Measurements from ENCODE around the gene LY86.
"Not testable (repeated sequence)": the region's sequence is repeated elsewhere in the genome, so short reads cannot be mapped to it uniquely, and the experiment has no call there.

LY86 gene

GRCh38 chr6:6655805-6656251, 67.3 kb downstream of the LY86 start:
- no peak for DNase-seq

- DNase-seq, result no peak
These were observed 67.8 kb downstream of the LY86 start for GRCh38 chr6:6656287-6656686.

- no peak for DNase-seq
These were observed 68.7 kb downstream of the LY86 start for GRCh38 chr6:6657085-6657819.

GRCh38 chr6:6657820-6658217, 69.3 kb downstream of the LY86 start:
- no peak for DNase-seq

GRCh38 chr6:6659600-6660327, 71.2 kb downstream of the LY86 start:
- no peak for DNase-seq

GRCh38 chr6:6660339-6661045, 72.0 kb downstream of the LY86 start:
- DNase-seq, result no peak

- no peak for DNase-seq
These were observed 72.7 kb downstream of the LY86 start for GRCh38 chr6:6661191-6661590.

- DNase-seq, result no peak
These were observed 73.2 kb downstream of the LY86 start for GRCh38 chr6:6661684-6662083.

- DNase-seq, result no peak
These were observed 75.1 kb downstream of the LY86 start for GRCh38 chr6:6663421-6664135.

GRCh38 chr6:6665555-6666243, 77.2 kb downstream of the LY86 start:
- DNase-seq, result no peak

- DNase-seq, result not testable (repeated sequence)
These were observed 81.6 kb downstream of the LY86 start for GRCh38 chr6:6670150-6670549.

- no peak for DNase-seq
These were observed 86.4 kb downstream of the LY86 start for GRCh38 chr6:6674872-6675271.

GRCh38 chr6:6676910-6677441, 88.5 kb downstream of the LY86 start:
- peak; percentile 32 for DNase-seq

GRCh38 chr6:6678185-6678671, 89.7 kb downstream of the LY86 start:
- peak; percentile 42 for DNase-seq

- no peak for DNase-seq
These were observed 90.3 kb downstream of the LY86 start for GRCh38 chr6:6678811-6679210.

GRCh38 chr6:6679633-6680032, 91.1 kb downstream of the LY86 start:
- DNase-seq, result no peak

GRCh38 chr6:6680526-6680925, 92.0 kb downstream of the LY86 start:
- DNase-seq, result no peak

GRCh38 chr6:6681075-6681849, 92.7 kb downstream of the LY86 start:
- no peak for DNase-seq

- no peak for DNase-seq
These were observed 93.7 kb downstream of the LY86 start for GRCh38 chr6:6682225-6682624.

- DNase-seq, result no peak
These were observed 95.7 kb downstream of the LY86 start for GRCh38 chr6:6683969-6684833.

Measured in NCI-H1417 treated with DMSO at 0.1 percent for 48 hours (cell line).